HepG2 (cell line): ENCODE measurements around the gene NCF2. TPM values are rescaled to one million over a fixed set of nuclear protein-coding genes. Genes with fewer than 3 reads are reported as not detected.

Experiments
- ATF1 ChIP-seq: IDR thresholded peaks from 2 replicates; pipeline ENCODE4 v1.6.1; 2016; ENCODE audit warnings: mild to moderate bottlenecking, control low read depth
- GATAD2A ChIP-seq: IDR thresholded peaks from 2 replicates; pipeline ENCODE4 v1.6.1; 2016
- HMGA1 ChIP-seq: sonication (generic); formaldehyde crosslinking; conservative IDR thresholded peaks from 2 replicates; pipeline ENCODE4 v1.4.0; 2020; ENCODE audit warnings: missing genetic modification reagents
- HOMEZ ChIP-seq: IDR thresholded peaks from 2 replicates; pipeline ENCODE4 v1.6.1; 2016; ENCODE audit warnings: low read depth
- MIXL1 ChIP-seq: IDR thresholded peaks from 2 replicates; pipeline ENCODE4 v1.6.1; 2016
- PREB ChIP-seq: sonication (generic); formaldehyde crosslinking; IDR thresholded peaks from 2 replicates; pipeline ENCODE4 v1.4.0; 2020; ENCODE audit warnings: missing genetic modification reagents
- REPIN1 ChIP-seq: sonication (generic); formaldehyde crosslinking; IDR thresholded peaks from 2 replicates; pipeline ENCODE4 v1.8.0; 2022; ENCODE audit warnings: missing genetic modification reagents, low read depth, mild to moderate bottlenecking, borderline replicate concordance
- SAP130 ChIP-seq: IDR thresholded peaks from 2 replicates; pipeline ENCODE4 v1.6.1; 2016; ENCODE audit warnings: low read depth
- SRF ChIP-seq: IDR thresholded peaks from 2 replicates; pipeline ENCODE4 v1.6.1; 2011; ENCODE audit warnings: mild to moderate bottlenecking, low read depth, low read length, moderate library complexity
- TEAD3 ChIP-seq: optimal IDR thresholded peaks from 2 replicates; pipeline ENCODE3; 2016; ENCODE audit warnings: borderline replicate concordance
- ZNF30 ChIP-seq: sonication (generic); formaldehyde crosslinking; IDR thresholded peaks from 2 replicates; pipeline ENCODE4 v1.5.0; 2020; ENCODE audit warnings: mild to moderate bottlenecking, missing genetic modification reagents
- ZNF496 ChIP-seq: sonication (generic); formaldehyde crosslinking; IDR thresholded peaks from 2 replicates; pipeline ENCODE4 v1.8.1; 2023; ENCODE audit warnings: mild to moderate bottlenecking, moderate library complexity, missing genetic modification reagents; ENCODE audit not compliant: insufficient replicate concordance
- ZNF891 ChIP-seq: sonication (generic); formaldehyde crosslinking; IDR thresholded peaks from 2 replicates; pipeline ENCODE4 v1.5.0; 2020; ENCODE audit warnings: mild to moderate bottlenecking, missing genetic modification reagents
- polyA plus RNA-seq, 8 experiments: library from polyadenylated mRNA; depleted of rRNA in 3 of 8; stranded (reverse) in 7 of 8; unstranded in 1 of 8; fragments of >200 nt; fragmentation: Illumina TruSeq in 4 of 8; extraction: Trizol in 4 of 8; gene quantifications; 2 replicates each; pipeline versions ENCODE4 v1.2.1 to v1.2.3, GENCODE V29; 2011 to 2016; ENCODE audit warnings: low read depth in 4 of 8, missing spikeins in 1 of 8, mixed read lengths in 1 of 8; ENCODE audit not compliant: insufficient read depth in 1 of 8
- total RNA-seq, 5 experiments: library from RNA; depleted of rRNA; stranded (reverse); fragments of >200 nt; fragmentation: Illumina TruSeq; extraction: Trizol; gene quantifications; 2 replicates each; pipeline ENCODE4 v1.2.3, GENCODE V29; 2016; ENCODE audit warnings: low read depth in 1 of 5
- TF ChIP-seq, protein P1 (sequence below): IDR thresholded peaks from 2 replicates; pipeline ENCODE4 v1.6.1; 2012; ENCODE audit warnings: low read depth, low read length, improper control_type of control experiment
- TF ChIP-seq, protein P2 (sequence below): IDR thresholded peaks from 2 replicates; pipeline ENCODE4 v1.6.1; 2016; ENCODE audit warnings: missing genetic modification reagents, missing compliant biosample characterization
- TF ChIP-seq, protein P3 (sequence below): sonication (generic); formaldehyde crosslinking; IDR thresholded peaks from 2 replicates; pipeline ENCODE4 v1.4.0; 2020; ENCODE audit warnings: mild to moderate bottlenecking, missing genetic modification reagents

Gene NCF2
- total and polyA plus RNA-seq, 2 of the 13 experiments (the other 11 are each of a cell fraction or from before 2014, with no cell fraction given) = 0.18 to 0.46 TPM

- TF ChIP-seq, protein P1, sequence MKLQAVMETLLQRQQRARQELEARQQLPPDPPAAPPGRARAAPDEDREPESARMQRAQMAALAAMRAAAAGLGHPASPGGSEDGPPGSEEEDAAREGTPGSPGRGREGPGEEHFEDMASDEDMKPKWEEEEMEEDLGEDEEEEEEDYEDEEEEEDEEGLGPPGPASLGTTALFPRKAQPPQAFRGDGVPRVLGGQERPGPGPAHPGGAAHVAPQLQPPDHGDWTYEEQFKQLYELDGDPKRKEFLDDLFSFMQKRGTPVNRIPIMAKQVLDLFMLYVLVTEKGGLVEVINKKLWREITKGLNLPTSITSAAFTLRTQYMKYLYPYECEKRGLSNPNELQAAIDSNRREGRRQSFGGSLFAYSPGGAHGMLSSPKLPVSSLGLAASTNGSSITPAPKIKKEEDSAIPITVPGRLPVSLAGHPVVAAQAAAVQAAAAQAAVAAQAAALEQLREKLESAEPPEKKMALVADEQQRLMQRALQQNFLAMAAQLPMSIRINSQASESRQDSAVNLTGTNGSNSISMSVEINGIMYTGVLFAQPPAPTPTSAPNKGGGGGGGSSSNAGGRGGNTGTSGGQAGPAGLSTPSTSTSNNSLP = peak; percentile 62
- no peak for TF ChIP-seq REPIN1 (CRISPR knock-in tag)
- TF ChIP-seq HMGA1 (CRISPR knock-in tag) = no peak
- TF ChIP-seq, protein P2, sequence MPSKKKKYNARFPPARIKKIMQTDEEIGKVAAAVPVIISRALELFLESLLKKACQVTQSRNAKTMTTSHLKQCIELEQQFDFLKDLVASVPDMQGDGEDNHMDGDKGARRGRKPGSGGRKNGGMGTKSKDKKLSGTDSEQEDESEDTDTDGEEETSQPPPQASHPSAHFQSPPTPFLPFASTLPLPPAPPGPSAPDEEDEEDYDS (CRISPR knock-in tag) = peak; percentile 63; the same call in 1 of the 2 replicates
- TF ChIP-seq ATF1 = no peak
- TF ChIP-seq SAP130 = peak; percentile 67
- TF ChIP-seq SRF = peak; percentile 97
- TF ChIP-seq TEAD3 (CRISPR knock-in tag) = peak; percentile 35
- TF ChIP-seq GATAD2A (CRISPR knock-in tag) = 0 out of 2 replicates have a peak, but pooled peaks have one; percentile 36
- no peak for TF ChIP-seq ZNF496 (CRISPR knock-in tag)
- TF ChIP-seq PREB = no peak
- TF ChIP-seq HOMEZ (CRISPR knock-in tag) = peak; percentile 36; the same call in 1 of the 2 replicates
- TF ChIP-seq ZNF891 (CRISPR knock-in tag) = no peak
- TF ChIP-seq, protein P3, sequence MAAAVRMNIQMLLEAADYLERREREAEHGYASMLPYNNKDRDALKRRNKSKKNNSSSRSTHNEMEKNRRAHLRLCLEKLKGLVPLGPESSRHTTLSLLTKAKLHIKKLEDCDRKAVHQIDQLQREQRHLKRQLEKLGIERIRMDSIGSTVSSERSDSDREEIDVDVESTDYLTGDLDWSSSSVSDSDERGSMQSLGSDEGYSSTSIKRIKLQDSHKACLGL (CRISPR knock-in tag) = no peak
- no peak for TF ChIP-seq ZNF30 (CRISPR knock-in tag)
- peak; percentile 28; the same call in 1 of the 2 replicates for TF ChIP-seq MIXL1 (CRISPR knock-in tag)
- TF ChIP-seq, all 625 proteins: peak for 17
These were observed 43.6 kb upstream of the NCF2 start (continued) for GRCh38 chr1:183633676-183634343.
